Aorta (tissue), 5 donors: ENCODE data around the gene SPON2. TPM values are rescaled to one million over a fixed set of nuclear protein-coding genes. Genes with fewer than 3 reads are reported as not detected.

Source experiments
- ATAC-seq: fragments of 200-7000 bp; cut with Tn5 transposase; one replicate; pipeline ENCODE4 v1.9.1; 2022; ENCODE audit warnings: moderate library complexity; ENCODE audit not compliant: low FRiP score
- DNase-seq, 2 donors: peaks; one replicate each; pipeline ENCODE4 v3.0.0-alpha.2; 2020
- H3K27ac ChIP-seq, 2 donors: one replicate each; pipeline ENCODE4 v1.5.1; 2013; ENCODE audit warnings: low read length in 2 of 2, mild to moderate bottlenecking in 2 of 2, moderate library complexity in 2 of 2, control low read depth in 1 of 2, inconsistent platforms in 1 of 2, low read depth in 1 of 2
- H3K27me3 ChIP-seq, 2 donors: one replicate each; pipeline ENCODE4 v1.6.1; 2013; ENCODE audit warnings: control low read depth in 1 of 2, low read length in 1 of 2, mild to moderate bottlenecking in 1 of 2, moderate library complexity in 1 of 2; ENCODE audit not compliant: insufficient read depth in 2 of 2, control insufficient read depth in 1 of 2
- H3K36me3 ChIP-seq, 2 donors: one replicate each; pipeline ENCODE4 v1.6.1; 2013; ENCODE audit warnings: control low read depth in 1 of 2, low read length in 1 of 2, mild to moderate bottlenecking in 1 of 2; ENCODE audit not compliant: insufficient read depth in 2 of 2, control insufficient read depth in 1 of 2
- H3K4me1 ChIP-seq, 2 donors: one replicate each; pipeline ENCODE4 v1.6.1; 2013; ENCODE audit warnings: low read length in 2 of 2, control low read depth in 1 of 2, mild to moderate bottlenecking in 1 of 2, moderate library complexity in 1 of 2; ENCODE audit not compliant: insufficient read depth in 2 of 2, control insufficient read depth in 1 of 2
- H3K4me3 ChIP-seq, 2 donors: one replicate each; pipeline ENCODE4 v1.5.1; 2013; ENCODE audit warnings: low read length in 2 of 2, control low read depth in 1 of 2, mild to moderate bottlenecking in 1 of 2
- H3K9me3 ChIP-seq: one replicate; pipeline ENCODE4 v1.6.1; 2013; ENCODE audit warnings: mild to moderate bottlenecking, low read length; ENCODE audit not compliant: control insufficient read depth
- WGBS, 2 donors: extraction: QIAGEN DNeasy Blood & Tissue Kit; methylation state at CpG; one replicate each; pipeline ENCODE4 v1.1.7; 2013; 5-methylcytosine and 5-hydroxymethylcytosine counted together
- intact Hi-C, 2 donors: fragments of 100-400 bp; cut with DNase I; formaldehyde crosslinking; loops; one replicate each; pipeline versions ENCODE4 v1.14.2 to v1.15.0; 2022
- polyA plus RNA-seq, 2 donors: library from polyadenylated mRNA; stranded (reverse); fragments of 200-250 nt; gene quantifications; one replicate each; pipeline ENCODE4 v1.2.3, GENCODE V29; 2013
- total RNA-seq, 2 donors: library from RNA; stranded (reverse); fragmentation: NEBNext Ultra II Directional; extraction: Animal tissue kit (Norgen Biotek cat#: 25700); gene quantifications; one replicate each; pipeline ENCODE4 v1.2.1, GENCODE V29; 2021
- donor health status: healthy with polysubstance abuse.
- donor health status: Bipolar disorder and iron deficiency.
- donor health status: DM: no; HTN: no; CAD: no.
- donor health status: DM: no; HTN: no; CAD: no.
- donor health status: DM: yes; HTN: yes; CAD: no.

SPON2 gene
- total and polyA plus RNA-seq, 4 donors, result 4.9 to 40.8 (median 5.5) TPM

DNA sequence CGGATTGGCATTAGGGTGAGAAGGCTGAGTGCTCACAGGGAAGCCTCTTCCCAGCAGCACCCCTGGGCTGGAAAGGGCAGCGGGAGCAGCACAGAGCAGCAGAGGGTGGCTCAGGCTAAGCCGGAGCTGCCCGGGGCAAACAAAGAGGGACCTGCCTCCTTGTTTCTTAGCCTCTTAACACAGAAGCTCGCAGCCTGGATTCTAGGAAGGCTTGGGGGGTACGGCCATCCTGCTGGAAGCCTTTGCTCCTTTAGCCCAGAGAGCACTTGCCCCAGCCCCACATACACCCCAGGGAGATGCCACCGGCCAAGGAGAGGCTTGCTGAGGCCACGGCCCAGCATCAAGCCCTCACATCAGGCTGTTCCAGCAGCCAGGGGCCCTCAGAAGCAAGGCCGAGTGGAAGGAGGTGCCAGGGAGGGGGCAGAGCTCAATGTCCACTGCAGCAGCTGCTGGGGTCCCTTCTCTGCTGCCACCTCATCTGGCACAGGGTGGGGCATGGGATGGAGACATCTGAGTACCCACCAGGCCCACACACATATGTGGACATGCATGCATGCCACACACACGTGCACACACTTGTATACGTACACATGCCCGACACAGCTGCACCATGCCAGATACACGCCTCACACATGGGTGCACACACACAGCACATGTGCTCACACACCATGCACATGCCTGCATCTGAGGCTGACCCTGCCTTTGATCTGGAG is 20.3 kb upstream of the SPON2 start:
- Histone ChIP-seq H3K27ac (peak overlapping the region in 1 of 2 donors; percentile 65), H3K27me3 (no peaks in the 10 kb centered on the region), H3K4me3 (no peak overlapping the region), H3K4me1 (no peaks in the 10 kb centered on the region), H3K36me3 (no peaks in the 10 kb centered on the region), H3K9me3 (no peaks in the 10 kb centered on the region)
- DNase-seq (peak; percentile 66 to 79), ATAC-seq (peak; percentile 72)
- intact Hi-C loops, result loop anchor here (2.0 to 10.0 kb wide), 2 partner anchors 26 to 52 kb away; partner anchors contain the start of gene CTBP1 (in 1 of the 2)
- WGBS, 2 donors, result 8 to 15% methylated on average over 13 of the region's 13 CpGs

DNA sequence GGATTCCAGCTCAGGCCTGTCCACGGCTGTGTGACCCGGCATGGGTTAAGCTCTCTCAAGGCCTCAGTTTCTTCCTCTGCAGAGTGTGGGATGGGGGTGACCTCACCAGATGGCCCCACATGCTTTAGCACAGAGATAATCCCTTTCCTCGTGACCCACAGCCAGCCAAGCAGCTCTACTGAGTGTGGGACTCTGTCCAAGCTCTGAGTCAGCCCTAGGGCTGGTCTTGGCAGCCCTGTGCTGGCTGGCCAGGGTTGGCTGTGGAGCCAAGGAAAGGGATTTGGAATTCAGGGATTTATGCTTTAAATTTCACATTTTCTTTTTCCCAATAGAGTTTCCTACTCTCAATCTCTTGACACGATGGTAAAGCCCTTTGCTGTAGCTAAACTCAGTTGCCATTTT is 19.7 kb upstream of the SPON2 start:
- intact Hi-C loops, result loop anchor here (2.0 to 10.0 kb wide), 2 partner anchors 25 to 53 kb away; partner anchors contain the start of gene CTBP1 (in 1 of the 2)
- H3K4me1 ChIP-seq, result no peaks in the 10 kb centered on the region
- 0 to 5% methylated on average over 4 of the region's 4 CpGs for WGBS, 2 donors
- DNase-seq (peak; percentile 92 to 93), ATAC-seq (peak; percentile 95)
- H3K27me3 ChIP-seq, result no peaks in the 10 kb centered on the region
- H3K27ac ChIP-seq, result peak overlapping the region in 1 of 2 donors; percentile 72
- H3K9me3 ChIP-seq, result no peaks in the 10 kb centered on the region
- no peaks in the 10 kb centered on the region for H3K36me3 ChIP-seq
- H3K4me3 ChIP-seq, result no peak overlapping the region

DNA sequence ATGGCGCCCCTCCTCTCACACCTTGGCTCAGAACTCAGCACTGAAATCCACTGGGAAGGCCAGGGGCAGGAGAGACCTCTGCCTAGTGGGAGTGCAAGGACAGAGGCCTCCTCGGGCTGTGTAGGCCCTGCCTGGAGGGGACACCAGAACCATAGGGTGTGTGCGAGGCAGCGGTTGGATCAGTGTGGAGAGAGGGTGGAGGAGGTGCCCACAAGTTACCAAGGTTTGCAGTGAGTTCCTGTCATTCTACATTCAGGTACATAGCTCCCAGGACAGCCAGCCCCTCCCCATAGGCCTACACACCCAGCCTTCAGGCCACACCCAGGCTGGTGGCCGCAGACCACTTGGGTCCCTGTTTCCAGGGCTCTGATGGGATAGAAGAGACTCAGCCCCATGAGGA is 19.2 kb upstream of the SPON2 start:
- WGBS, 2 donors, result 57 to 70% methylated on average over 5 of the region's 5 CpGs
- Histone ChIP-seq H3K27ac (peak overlapping the region in 1 of 2 donors; percentile 72), H3K27me3 (no peaks in the 10 kb centered on the region), H3K4me1 (no peaks in the 10 kb centered on the region), H3K36me3 (no peaks in the 10 kb centered on the region), H3K9me3 (no peaks in the 10 kb centered on the region), H3K4me3 (no peak overlapping the region)
- ATAC-seq, result no peak
- intact Hi-C loops, result loop anchor here (2.0 to 10.0 kb wide), 2 partner anchors 25 to 53 kb away; partner anchors contain the start of gene CTBP1 (in 1 of the 2)
- DNase-seq, result peak in 1 of 2 donors; percentile 19

DNA sequence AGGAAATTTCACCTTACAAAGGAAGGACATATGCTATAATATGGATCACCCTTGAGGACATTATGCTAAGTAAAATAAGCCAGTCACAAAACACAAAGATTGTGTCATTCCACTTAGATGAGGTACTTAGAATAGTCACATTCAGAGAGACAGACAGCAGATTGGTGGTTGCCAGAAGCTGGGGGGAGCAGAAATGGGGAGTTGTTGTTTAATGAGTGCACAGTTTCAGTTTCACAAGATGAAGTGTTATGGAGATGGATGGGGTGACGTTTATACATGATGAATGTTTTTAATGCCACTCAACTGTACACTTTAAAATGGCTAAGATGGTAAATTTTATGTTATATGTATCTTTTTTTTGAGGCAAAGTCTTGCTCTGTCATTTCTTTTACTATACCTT is 14.8 kb upstream of the SPON2 start:
- H3K27ac ChIP-seq, result no peak overlapping the region
- no peaks in the 10 kb centered on the region for H3K4me1 ChIP-seq
- intact Hi-C loops, result no loop called here
- 52 to 53% methylated on average over 1 of the region's 1 CpG for WGBS, 2 donors
- no peaks in the 10 kb centered on the region for H3K27me3 ChIP-seq
- ATAC-seq, result no peak
- peak in 1 of 2 donors; percentile 2 for DNase-seq
- H3K4me3 ChIP-seq, result no peak overlapping the region
- no peaks in the 10 kb centered on the region for H3K9me3 ChIP-seq
- H3K36me3 ChIP-seq, result no peaks in the 10 kb centered on the region

DNA sequence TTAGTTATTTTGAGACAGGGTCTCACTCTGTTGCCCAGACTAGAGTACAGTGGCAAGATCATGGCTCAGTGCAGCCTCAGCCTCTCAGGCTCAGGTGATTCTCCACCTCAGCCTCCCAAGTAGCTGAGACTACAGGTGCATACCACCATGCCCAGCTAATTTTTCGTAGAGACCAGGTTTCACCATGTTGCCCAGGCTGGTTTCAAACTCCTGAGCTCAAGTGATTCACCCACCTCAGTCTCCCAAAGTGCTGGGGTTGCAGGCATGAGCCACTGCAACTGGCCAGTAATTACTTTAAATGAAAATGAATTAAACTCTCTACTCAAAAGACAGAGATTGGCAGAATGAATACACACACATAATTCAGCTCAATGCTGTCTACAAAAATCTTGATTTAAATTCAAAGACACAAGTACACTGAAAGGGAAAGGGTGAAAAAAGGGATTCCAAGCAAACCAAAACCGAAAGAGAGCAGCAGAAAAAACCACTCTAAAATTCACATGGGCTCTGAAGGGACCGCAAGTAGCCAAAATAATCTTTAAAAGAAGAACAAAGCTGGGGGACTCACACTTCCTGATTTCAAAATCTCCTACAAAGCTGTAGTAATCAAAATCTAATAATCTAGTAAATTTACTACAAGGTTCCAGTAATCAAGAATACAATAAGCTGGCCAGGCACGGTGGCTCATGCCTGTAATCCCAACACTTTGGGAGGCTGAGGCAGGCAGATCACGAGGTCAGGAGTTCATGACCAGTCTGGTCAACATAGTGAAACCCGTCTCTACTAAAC is 11.8 kb upstream of the SPON2 start:
- Histone ChIP-seq H3K9me3 (no peaks in the 10 kb centered on the region), H3K36me3 (no peaks in the 10 kb centered on the region), H3K4me3 (no peak overlapping the region), H3K27ac (no peak overlapping the region), H3K4me1 (no peaks in the 10 kb centered on the region), H3K27me3 (no peaks in the 10 kb centered on the region)
- intact Hi-C loops, result no loop called here
- peak in 1 of 2 donors; percentile 29 for DNase-seq
- ATAC-seq, result no peak
- WGBS, 2 donors, result 69% methylated on average over 6 of the region's 6 CpGs

DNA sequence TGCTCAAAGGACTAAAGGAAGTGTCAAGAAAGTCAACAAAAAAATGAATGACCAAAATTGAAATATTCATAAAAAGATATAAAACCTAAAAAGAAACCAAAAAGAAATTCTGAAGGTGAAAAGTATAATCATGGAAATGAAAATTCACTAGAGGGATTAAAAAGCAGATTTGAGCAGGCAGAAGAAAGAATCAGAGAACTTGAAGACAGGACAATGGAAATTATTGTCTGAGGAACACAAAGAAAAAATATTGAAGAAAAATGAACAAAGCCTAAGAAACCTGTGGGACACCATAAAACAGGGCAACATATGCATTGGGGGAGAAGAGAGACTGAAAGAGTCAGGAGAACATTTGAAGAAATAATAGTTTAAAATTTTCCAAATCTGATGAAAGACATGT is 9.9 kb upstream of the SPON2 start:
- DNase-seq, result no peak
- no peak overlapping the region for H3K27ac ChIP-seq
- H3K27me3 ChIP-seq, result no peaks in the 10 kb centered on the region
- ATAC-seq, result no peak
- no peaks in the 10 kb centered on the region for H3K4me1 ChIP-seq
- no peak overlapping the region for H3K4me3 ChIP-seq
- no peaks in the 10 kb centered on the region for H3K36me3 ChIP-seq
- H3K9me3 ChIP-seq, result no peaks in the 10 kb centered on the region
- intact Hi-C loops, result no loop called here

DNA sequence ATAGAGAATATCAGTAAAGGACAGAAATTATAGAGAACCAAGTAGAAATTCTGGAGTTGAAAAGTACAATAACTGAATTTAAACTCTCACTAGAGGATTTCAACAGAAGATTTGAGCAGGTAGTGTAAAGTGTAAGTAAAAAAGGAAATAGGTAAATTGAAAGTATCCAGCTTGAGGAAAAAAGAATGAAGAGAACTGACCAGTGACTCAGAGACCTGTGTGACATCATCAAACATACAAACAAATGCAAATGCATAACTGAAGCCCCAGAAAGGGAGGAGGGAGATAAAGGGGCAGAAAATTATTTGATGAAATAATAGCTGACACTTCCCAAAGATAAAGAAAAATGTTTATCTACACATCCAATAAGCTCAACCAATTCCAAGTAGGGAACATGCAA is 8.3 kb upstream of the SPON2 start:
- H3K27ac ChIP-seq, result no peak overlapping the region
- no peak for DNase-seq
- H3K27me3 ChIP-seq, result no peaks in the 10 kb centered on the region
- no peaks in the 10 kb centered on the region for H3K9me3 ChIP-seq
- no peak overlapping the region for H3K4me3 ChIP-seq
- no peaks in the 10 kb centered on the region for H3K4me1 ChIP-seq
- no peaks in the 10 kb centered on the region for H3K36me3 ChIP-seq
- ATAC-seq, result no peak
- intact Hi-C loops, result no loop called here

DNA sequence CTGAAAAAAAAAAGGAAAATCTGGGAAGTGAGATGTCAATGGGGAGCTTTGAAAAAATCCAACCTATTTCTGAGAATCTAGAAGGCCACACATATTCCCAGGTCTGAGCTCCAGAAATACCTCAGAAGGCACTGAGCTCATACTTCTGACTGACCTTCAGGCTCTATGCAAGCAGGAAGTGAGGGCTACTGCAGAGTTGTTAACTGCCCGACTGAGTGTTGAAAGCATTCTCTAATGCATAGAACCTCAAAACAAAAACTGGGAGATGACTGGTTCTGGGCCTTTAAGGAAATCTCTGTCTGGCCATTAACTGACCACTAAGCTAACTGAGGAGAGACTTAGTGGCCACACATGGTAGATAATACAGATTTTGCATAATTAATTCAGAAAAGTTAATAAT is 7.6 kb upstream of the SPON2 start:
- no peak overlapping the region for H3K4me3 ChIP-seq
- intact Hi-C loops, result no loop called here
- H3K36me3 ChIP-seq, result no peaks in the 10 kb centered on the region
- 93 to 95% methylated on average over 1 of the region's 1 CpG for WGBS, 2 donors
- no peak for DNase-seq
- ATAC-seq, result no peak
- H3K4me1 ChIP-seq, result no peaks in the 10 kb centered on the region
- H3K27ac ChIP-seq, result no peak overlapping the region
- no peaks in the 10 kb centered on the region for H3K27me3 ChIP-seq
- no peaks in the 10 kb centered on the region for H3K9me3 ChIP-seq

DNA sequence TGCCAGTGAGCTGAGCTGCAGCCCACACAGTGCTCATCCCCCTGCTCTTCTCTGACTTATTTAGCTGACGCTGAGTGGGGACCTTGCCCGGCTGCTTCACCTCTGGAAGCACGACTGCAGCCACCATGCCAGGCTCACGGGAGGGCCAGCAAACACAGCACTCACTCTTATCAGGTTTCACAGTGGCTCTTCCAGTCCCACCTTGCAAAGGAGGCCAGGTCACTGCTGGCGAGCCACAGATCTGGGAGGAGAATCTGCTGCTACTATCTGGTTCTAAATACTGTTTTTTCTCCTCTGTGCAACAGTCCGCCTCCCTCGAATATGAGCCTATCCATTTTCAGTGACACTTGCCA is 6.7 kb upstream of the SPON2 start:
- ATAC-seq (no peak), DNase-seq (no peak)
- Histone ChIP-seq H3K4me1 (no peaks in the 10 kb centered on the region), H3K27me3 (no peaks in the 10 kb centered on the region), H3K36me3 (no peaks in the 10 kb centered on the region), H3K27ac (no peak overlapping the region), H3K4me3 (no peak overlapping the region), H3K9me3 (no peaks in the 10 kb centered on the region)
- intact Hi-C loops, result no loop called here
- WGBS, 2 donors, result 82 to 85% methylated on average over 7 of the region's 7 CpGs
